ENCODE data around the gene DCC. TPM values are rescaled to one million over a fixed set of nuclear protein-coding genes. Genes with fewer than 3 reads are reported as not detected.
A peak's percentile ranks its signal among the peaks of the same experiment; 100 is the strongest.

Gene DCC
- polyA plus RNA-seq, 6 donors from 2014 or later: not detected

DNA sequence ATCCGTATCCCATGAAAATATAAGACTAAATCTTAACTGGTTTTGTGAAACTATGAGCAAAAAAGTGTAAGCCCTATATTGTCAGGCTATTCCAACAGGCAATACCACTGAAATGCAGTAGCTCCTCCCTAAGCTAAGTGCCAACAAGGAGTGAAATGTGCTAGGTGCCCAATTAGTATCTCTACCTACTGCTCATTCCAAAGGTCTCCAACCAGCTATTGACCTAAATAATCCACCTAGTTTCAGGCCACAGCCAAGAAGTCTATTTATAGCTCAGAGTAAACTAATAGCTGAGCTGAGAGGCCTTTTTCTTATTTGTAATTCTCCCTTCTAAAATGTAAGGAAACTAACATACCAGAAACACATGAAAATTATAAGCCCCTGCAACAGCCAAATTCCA lies 482.2 kb downstream of the DCC start:
- Mint-ChIP-seq H3K27me3 (no peaks in the 10 kb centered on the region), H3K9me3 (peaks cover 0 to 7% (median 3%) of the 10 kb centered on the region in 7 donors), H3K4me3 (no peak overlapping the region), H3K27ac (no peak overlapping the region), H3K36me3 (no peaks in the 10 kb centered on the region), H3K4me1 (no peaks in the 10 kb centered on the region)
- ATAC-seq (ENCODE audit: low read depth in 2 of 2) (no peak), DNase-seq (no peak)

DNA sequence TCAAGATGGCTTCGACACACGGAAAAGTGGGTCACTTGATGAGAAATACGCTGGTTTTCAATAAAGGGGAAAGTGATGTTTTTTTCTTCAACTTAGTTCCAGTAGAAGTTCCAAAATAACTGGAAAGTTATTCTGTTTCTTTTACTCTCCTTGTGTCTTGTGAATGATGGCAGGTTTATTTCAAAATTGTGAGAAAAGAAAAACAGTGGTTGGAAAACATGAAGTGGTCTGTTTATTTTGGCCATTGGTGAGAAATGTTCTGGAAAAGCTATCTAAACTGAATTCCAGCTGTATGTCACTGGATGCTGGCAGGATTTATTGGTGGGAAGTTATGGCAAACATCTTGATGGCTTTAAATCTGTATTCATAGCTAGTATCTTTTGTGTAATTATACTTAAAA lies 484.1 kb downstream of the DCC start:
- Mint-ChIP-seq H3K27me3 (no peaks in the 10 kb centered on the region), H3K9me3 (peaks cover 0 to 9% (median 3%) of the 10 kb centered on the region in 7 donors), H3K36me3 (no peaks in the 10 kb centered on the region)

DNA sequence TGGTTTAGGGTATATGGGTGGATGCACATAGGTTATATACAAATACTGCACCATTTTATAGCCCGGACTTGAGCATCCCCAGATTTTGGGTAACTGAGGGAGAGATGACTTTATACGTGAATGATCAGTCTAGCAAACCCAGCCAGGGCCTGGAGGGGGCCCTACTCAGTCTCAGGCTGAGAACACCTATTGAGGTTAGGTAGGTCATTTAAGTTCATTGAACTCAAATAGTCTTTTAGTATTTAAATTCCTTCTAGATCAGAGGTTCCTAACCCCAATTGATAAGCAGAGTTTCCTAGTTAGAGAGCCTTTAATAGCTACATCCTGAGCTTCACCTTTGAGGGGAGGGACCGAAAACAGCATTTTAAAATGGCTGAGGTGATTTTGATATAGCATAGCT lies 487.0 kb downstream of the DCC start:
- no peak overlapping the region for H3K27ac Mint-ChIP-seq
- no peak for ATAC-seq (ENCODE audit: low read depth in 2 of 2)
- no peaks in the 10 kb centered on the region for H3K36me3 Mint-ChIP-seq
- H3K9me3 Mint-ChIP-seq: peaks cover 0 to 9% (median 3%) of the 10 kb centered on the region in 7 donors
- no peak for DNase-seq
- H3K27me3 Mint-ChIP-seq: no peaks in the 10 kb centered on the region
- H3K4me1 Mint-ChIP-seq: no peaks in the 10 kb centered on the region
- H3K4me3 Mint-ChIP-seq: no peak overlapping the region

More for the DNA sequence above, 484.1 kb downstream of the DCC start:
- H3K27ac Mint-ChIP-seq: no peak overlapping the region
- H3K4me1 Mint-ChIP-seq: no peaks in the 10 kb centered on the region
- no peak overlapping the region for H3K4me3 Mint-ChIP-seq
- ATAC-seq (ENCODE audit: low read depth in 2 of 2): no peak
- DNase-seq: no peak

DNA sequence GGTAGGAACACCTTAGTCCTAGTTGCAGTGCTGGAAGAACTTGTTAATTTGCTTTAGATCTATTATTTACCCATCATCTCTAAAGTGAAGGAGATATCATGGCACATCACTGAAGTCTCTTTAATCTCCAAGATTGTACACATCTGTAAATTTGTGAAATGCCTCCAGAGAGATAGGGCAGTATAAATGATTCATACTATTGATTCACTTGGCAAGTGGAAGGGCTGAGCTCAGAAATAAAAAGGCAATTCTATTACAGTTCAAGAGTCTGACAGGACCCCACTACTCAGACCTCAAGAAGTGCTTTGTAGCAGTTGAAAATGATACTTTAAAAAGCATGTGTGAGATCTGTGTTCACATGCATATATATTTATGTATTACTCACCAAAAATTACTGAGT lies 489.3 kb downstream of the DCC start:
- Mint-ChIP-seq H3K9me3 (peaks cover 0 to 9% (median 3%) of the 10 kb centered on the region in 7 donors), H3K4me3 (no peak overlapping the region), H3K36me3 (no peaks in the 10 kb centered on the region), H3K27me3 (no peaks in the 10 kb centered on the region), H3K27ac (no peak overlapping the region), H3K4me1 (no peaks in the 10 kb centered on the region)
- no peak for DNase-seq
- no peak for ATAC-seq (ENCODE audit: low read depth in 2 of 2)

DNA sequence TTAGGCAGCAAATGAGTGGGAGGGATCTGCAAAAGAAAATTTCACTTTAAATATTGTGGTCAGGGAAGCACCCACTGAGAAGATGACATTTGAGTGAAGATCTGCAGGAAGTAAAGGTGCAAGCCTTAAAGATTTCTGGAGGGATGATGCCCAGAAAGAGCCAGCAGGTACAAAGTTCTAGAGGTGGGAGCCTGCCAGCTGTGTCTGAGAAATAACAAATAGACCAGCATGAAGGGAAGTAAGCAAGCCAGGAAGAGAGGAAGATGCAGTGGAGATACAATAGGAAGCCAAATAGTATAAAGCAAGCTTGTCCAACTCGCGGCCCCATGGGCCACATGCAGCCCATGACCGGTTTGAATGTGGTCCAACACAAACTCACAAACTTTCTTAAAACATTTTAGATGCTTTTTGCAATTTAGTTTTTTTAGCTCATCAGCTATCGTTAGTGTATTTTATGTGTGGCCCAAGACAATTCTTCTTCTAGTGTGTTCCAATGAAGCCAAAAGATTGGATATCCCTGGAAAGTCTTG lies 489.9 kb downstream of the DCC start:
- peaks cover 0 to 9% (median 3%) of the 10 kb centered on the region in 7 donors for H3K9me3 Mint-ChIP-seq
- no peaks in the 10 kb centered on the region for H3K27me3 Mint-ChIP-seq
- H3K4me1 Mint-ChIP-seq: no peaks in the 10 kb centered on the region
- H3K4me3 Mint-ChIP-seq: no peak overlapping the region
- no peak overlapping the region for H3K27ac Mint-ChIP-seq
- H3K36me3 Mint-ChIP-seq: no peaks in the 10 kb centered on the region
- ATAC-seq (ENCODE audit: low read depth in 2 of 2) (no peak), DNase-seq (no peak)

DNA sequence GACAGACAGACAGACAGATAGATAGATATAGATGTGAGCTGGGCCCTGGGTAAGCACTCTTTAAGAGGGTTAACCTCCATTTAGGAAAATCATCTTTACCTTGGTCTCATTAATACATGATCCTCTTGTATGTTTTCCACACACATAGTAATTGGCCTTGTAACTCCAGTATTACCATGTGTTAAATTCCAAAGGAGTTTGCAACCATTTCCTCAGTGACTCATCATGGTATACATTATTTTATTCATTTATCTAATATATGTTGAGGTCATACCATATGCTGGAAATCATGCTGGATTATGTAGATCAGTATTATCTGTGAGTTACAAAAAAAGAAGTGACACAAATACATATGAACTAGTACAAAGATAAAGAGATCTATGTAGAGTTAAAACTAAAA lies 504.3 kb downstream of the DCC start:
- Mint-ChIP-seq H3K4me1 (no peaks in the 10 kb centered on the region), H3K27ac (no peak overlapping the region), H3K27me3 (peaks cover 0 to 4% (median 0%) of the 10 kb centered on the region in 3 donors), H3K4me3 (no peak overlapping the region), H3K9me3 (peaks cover 0 to 7% (median 2%) of the 10 kb centered on the region in 7 donors), H3K36me3 (no peaks in the 10 kb centered on the region)
- DNase-seq (no peak), ATAC-seq (ENCODE audit: low read depth in 2 of 2) (no peak)

DNA sequence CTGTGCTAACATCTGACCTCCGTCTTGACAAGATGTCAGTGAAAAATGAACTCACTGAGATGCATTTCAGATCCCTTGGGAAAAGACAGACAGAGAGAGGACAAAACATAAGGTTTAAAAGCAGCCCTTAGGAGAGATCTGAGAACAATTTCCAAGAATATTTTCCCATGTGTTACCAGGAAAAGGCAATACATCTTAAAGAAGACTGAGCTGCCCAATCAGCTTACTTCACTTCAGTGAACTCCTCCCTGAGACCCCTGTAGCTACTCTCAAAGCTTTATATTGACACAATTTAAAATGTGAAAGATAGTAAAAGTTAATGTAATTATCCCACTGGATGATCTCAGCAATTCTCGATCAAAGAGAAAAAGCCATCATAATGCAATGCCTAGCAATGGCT lies 505.0 kb downstream of the DCC start:
- no peak overlapping the region for H3K4me3 Mint-ChIP-seq
- no peaks in the 10 kb centered on the region for H3K4me1 Mint-ChIP-seq
- ATAC-seq (ENCODE audit: low read depth in 2 of 2) (no peak), DNase-seq (no peak)
- no peaks in the 10 kb centered on the region for H3K36me3 Mint-ChIP-seq
- no peak overlapping the region for H3K27ac Mint-ChIP-seq
- H3K9me3 Mint-ChIP-seq: peaks cover 0 to 7% (median 2%) of the 10 kb centered on the region in 7 donors
- H3K27me3 Mint-ChIP-seq: peaks cover 0 to 4% (median 0%) of the 10 kb centered on the region in 3 donors

DNA sequence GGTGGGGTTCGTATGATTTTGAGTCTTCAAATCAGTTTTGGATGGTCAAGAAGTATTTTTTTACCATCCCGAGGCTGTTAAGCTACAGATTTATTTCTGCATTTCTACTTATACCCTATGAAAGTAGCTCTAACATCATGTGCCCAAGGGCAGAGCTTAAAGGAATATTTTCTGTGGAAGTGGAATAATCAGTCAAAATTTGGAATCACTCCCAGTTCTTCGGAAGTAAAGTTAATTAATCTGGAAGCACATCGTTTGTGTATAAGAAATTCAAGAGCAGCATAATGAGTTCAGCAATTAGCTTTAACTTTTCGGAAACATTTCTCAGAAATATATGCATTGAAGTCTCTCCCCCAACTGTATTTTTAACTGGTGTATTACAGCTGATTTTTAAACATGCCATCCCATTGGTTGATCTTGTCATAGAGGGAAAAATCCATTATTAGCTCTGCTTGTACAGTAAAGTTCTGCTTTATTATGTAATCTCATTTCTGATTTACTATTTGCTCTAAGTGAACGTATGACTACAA lies 510.1 kb downstream of the DCC start:
- no peak overlapping the region for H3K27ac Mint-ChIP-seq
- DNase-seq (no peak), ATAC-seq (ENCODE audit: low read depth in 2 of 2) (no peak)
- H3K4me1 Mint-ChIP-seq: no peaks in the 10 kb centered on the region
- peaks cover 0 to 3% (median 0%) of the 10 kb centered on the region in 7 donors for H3K9me3 Mint-ChIP-seq
- no peak overlapping the region for H3K4me3 Mint-ChIP-seq
- H3K36me3 Mint-ChIP-seq: no peaks in the 10 kb centered on the region
- H3K27me3 Mint-ChIP-seq: no peaks in the 10 kb centered on the region

DNA sequence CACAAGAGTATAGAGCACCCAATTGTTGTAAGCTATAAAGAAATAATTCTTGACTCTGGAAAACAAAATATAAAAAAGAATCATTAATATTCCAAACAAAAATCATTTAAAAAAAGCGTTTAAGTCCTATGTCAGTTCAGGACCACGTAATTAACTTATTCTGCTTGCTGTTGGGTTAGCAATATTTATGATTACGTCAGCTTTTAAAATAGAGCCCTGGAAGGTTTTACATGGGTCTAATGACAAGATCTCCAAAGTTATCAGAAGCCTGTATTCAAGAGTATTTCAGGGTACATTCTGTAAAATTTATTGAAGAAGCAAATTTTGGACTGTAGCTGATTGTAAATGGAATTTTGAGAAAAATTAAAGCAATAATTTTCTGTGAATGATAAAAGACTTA lies 521.6 kb downstream of the DCC start:
- no peak for DNase-seq

DNA sequence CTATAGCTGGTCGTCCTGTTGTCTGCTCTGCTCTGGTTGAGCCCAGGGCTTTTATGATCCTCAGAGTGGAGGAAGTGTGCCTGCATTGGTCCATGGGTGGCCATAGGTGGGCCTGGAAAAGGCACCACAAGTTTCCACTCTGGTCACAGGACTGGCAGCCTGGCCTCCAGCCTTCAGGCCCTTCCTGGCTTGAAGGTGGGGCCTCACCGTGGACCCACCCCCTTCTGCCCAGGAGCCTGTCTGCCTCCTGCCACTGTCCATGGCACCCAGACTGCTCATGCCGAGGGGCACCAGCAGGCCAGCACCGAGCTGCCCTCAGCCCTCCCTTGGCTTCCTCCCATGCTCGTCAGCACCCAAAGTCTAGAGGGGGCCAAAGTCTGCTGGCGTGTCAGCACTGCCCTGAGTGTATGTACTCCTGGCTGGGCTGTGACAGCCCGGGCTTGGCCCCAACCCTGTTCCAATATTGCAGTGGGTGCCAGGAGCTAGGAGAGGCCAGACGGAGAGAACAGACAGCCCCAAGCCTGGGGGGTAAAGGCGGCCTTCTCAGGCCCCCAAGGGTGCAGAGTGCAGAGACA lies 529.4 kb downstream of the DCC start:
- Mint-ChIP-seq H3K27me3 (no peaks in the 10 kb centered on the region), H3K36me3 (no peaks in the 10 kb centered on the region), H3K9me3 (peaks cover 0 to 6% (median 3%) of the 10 kb centered on the region in 7 donors), H3K4me1 (no peaks in the 10 kb centered on the region), H3K4me3 (no peak overlapping the region), H3K27ac (no peak overlapping the region)
- DNase-seq (no peak), ATAC-seq (ENCODE audit: low read depth in 2 of 2) (no peak)

More for the DNA sequence above, 521.6 kb downstream of the DCC start:
- Mint-ChIP-seq H3K4me3 (no peak overlapping the region), H3K27ac (no peak overlapping the region), H3K27me3 (no peaks in the 10 kb centered on the region), H3K36me3 (no peaks in the 10 kb centered on the region), H3K4me1 (no peaks in the 10 kb centered on the region), H3K9me3 (peaks cover 0 to 4% (median 3%) of the 10 kb centered on the region in 7 donors)
- no peak for ATAC-seq (ENCODE audit: low read depth in 2 of 2)

DNA sequence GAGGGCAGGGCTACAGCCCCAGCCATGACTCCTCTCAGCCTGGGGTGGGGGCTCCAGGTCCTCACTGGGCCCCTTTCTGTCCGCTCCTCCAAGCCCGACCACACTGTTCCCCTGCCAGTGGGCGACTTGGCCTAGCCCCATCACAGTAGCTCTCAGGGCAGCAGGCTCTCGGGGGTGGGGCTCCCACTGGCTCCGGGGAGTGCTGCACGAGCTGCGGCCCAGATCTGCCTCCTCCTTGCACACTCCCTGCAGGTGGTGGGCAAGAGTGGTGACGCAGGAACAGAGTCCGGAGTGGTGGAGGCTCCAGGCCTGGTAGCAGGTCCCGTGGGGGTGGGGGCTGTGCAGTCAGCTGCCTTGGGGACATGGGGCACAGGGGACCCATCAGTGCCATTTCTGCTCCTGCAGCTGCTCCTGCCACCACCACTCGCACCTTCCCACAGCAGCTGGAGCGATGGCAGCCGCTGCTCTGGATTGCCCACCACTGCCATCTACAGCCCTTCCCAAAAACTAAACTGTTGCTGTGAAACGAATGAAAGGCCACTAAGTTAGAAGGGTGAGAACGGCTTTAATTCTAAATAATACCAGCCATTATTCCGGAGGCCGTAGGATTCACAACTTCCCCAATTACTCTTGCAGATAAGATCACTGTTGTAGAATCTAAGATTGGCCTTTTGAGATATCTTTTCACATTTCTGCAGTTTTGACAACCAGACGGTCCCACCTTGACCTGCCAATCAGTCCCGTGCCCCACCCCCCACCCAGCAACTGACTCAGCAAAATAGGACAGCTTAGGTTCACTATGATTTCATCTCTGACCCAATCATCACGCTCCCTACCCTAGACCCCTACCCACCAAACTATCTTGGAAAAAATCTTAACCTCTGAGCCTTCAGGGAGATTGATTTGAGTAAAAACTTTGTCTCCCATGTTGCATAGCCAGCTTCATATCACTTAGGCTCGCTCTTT lies 530.2 kb downstream of the DCC start:
- no peaks in the 10 kb centered on the region for H3K36me3 Mint-ChIP-seq
- H3K9me3 Mint-ChIP-seq: peaks cover 0 to 6% (median 3%) of the 10 kb centered on the region in 7 donors
- no peak overlapping the region for H3K27ac Mint-ChIP-seq
- no peaks in the 10 kb centered on the region for H3K27me3 Mint-ChIP-seq
- DNase-seq: no peak
- peak overlapping the region in 1 of 8 donors; percentile 2 for H3K4me3 Mint-ChIP-seq
- no peaks in the 10 kb centered on the region for H3K4me1 Mint-ChIP-seq
- no peak for ATAC-seq (ENCODE audit: low read depth in 2 of 2)

DNA sequence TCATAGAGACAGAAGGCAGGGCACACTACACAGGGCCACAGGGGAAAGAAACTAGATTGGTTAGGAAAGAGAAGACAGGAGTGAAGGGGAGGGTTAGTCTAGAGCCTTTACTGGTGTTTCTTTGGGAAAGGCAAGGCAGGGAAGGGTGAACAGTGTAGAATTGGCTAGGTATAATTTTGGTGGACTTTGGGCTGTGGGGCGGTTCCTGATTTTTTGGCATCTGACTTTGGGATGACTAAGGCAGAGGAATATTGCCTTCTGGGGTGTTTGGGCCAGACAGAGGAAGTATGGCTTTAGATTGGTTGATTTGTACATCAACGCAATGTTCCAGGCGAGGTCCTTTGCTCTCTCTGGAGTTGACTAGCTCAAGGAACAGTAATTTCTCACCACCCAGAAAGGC lies 534.8 kb downstream of the DCC start:
- no peaks in the 10 kb centered on the region for H3K36me3 Mint-ChIP-seq
- no peak overlapping the region for H3K27ac Mint-ChIP-seq
- ATAC-seq (ENCODE audit: low read depth in 2 of 2) (no peak), DNase-seq (no peak)
- peaks cover 0 to 18% (median 4%) of the 10 kb centered on the region in 7 donors for H3K9me3 Mint-ChIP-seq
- H3K4me1 Mint-ChIP-seq: no peaks in the 10 kb centered on the region
- H3K4me3 Mint-ChIP-seq: no peak overlapping the region
- no peaks in the 10 kb centered on the region for H3K27me3 Mint-ChIP-seq

DNA sequence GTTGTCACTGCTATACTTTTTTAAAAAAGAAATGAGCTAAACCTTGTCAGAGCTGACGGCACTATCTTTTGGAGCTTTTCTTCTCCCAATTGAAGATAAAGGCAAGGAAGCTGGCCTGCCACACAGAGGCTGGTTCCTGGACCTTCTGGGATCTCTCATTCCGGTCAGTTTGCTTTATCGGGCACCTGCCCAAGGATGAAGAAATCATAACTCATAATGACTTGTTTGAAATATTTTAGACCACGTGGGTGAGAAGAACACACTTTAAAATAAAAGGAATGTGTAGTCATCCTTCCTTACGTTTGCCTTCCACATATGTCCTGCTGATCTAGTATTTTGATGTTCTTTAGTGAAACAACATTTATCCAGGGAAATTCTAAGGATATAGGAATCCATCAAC lies 535.7 kb downstream of the DCC start:
- DNase-seq (no peak), ATAC-seq (ENCODE audit: low read depth in 2 of 2) (no peak)
- Mint-ChIP-seq H3K4me1 (no peaks in the 10 kb centered on the region), H3K9me3 (peaks cover 0 to 22% (median 5%) of the 10 kb centered on the region in 7 donors), H3K36me3 (no peaks in the 10 kb centered on the region), H3K27ac (no peak overlapping the region), H3K27me3 (no peaks in the 10 kb centered on the region), H3K4me3 (no peak overlapping the region)

DNA sequence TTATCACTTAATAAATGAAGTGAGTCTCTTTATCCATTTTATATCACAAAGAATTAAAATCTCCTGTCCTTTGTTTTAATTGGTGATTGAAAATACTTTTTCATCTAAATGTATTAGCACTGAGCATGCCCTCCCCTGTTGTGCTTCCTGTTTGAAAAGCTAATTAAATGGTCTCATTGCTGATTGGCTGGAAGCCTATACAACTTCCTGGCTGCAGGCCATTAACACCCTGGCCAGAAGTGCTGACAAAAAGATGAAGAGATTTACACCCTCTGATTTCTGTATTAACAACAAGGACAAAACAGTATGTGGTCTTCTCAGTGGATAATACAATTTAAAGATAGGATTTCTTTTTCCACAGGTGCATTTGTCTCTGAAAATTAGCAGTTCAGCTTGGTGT lies 548.0 kb downstream of the DCC start:
- no peak overlapping the region for H3K4me3 Mint-ChIP-seq
- no peaks in the 10 kb centered on the region for H3K27me3 Mint-ChIP-seq
- H3K27ac Mint-ChIP-seq: no peak overlapping the region
- peaks cover 0 to 16% (median 6%) of the 10 kb centered on the region in 7 donors for H3K9me3 Mint-ChIP-seq
- DNase-seq: no peak
- H3K4me1 Mint-ChIP-seq: no peaks in the 10 kb centered on the region
- H3K36me3 Mint-ChIP-seq: no peaks in the 10 kb centered on the region
- ATAC-seq (ENCODE audit: low read depth in 2 of 2): no peak
